ENCODE measurements around the gene SUPT16H.
A peak's percentile ranks its signal among the peaks of the same experiment; 100 is the strongest.

SUPT16H gene

DNA sequence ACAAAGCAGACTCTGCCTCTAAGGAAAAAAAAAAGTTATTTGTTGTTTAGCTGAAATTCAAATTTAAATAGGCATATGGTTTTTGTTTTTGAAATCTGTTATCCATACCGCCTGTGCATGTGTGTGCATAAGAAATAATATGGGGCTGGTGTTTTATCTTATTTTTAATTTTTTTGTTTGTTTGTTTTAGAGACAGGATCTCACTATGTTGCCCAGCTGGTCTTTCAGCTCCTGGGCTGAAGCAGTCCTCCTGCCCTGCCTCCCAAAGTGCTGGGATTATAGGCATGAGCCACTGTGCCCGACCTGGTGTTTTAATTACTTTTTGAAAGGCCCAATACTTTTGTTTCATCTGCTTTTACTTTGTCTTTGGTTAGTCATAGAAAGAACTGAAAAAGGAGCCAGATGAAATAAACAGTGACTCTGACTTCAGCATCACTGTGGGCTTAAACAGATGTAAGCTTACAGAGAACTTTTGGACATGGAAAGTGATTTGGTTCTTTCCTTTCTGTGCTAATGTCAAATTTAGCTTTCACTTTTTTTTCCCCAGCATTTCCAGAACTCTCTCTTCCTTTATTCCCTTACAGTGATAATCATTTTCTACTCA is 37.2 kb downstream of the SUPT16H start:
- Histone ChIP-seq H3K4me3 (no peak overlapping the region), H3K36me3 (peaks cover 12 to 22% (median 18%) of the 10 kb centered on the region in 11 experiments), H4K20me1 (0 out of 22 replicates have a peak, but pooled peaks cover 0 to under 1% (median 0%) of the 10 kb centered on the region in 11 experiments), H3K4me1 (peaks cover 7 to 12% (median 10%) of the 10 kb centered on the region in 10 experiments; a peak in 18 of 20 replicates), H3K27ac (no peak overlapping the region), H3K9me3 (replicated peaks in 1 of 11) (0 out of 22 replicates have a peak, but pooled peaks cover 0 to 5% (median 0%) of the 10 kb centered on the region in 11 experiments), H3K27me3 (no peaks in the 10 kb centered on the region), H3K9ac (no peak overlapping the region), H3K4me2 (no peak overlapping the region)
- no peak for TF ChIP-seq Cebpa-rat (IDR thresholded peaks at IDR 0.05)

DNA sequence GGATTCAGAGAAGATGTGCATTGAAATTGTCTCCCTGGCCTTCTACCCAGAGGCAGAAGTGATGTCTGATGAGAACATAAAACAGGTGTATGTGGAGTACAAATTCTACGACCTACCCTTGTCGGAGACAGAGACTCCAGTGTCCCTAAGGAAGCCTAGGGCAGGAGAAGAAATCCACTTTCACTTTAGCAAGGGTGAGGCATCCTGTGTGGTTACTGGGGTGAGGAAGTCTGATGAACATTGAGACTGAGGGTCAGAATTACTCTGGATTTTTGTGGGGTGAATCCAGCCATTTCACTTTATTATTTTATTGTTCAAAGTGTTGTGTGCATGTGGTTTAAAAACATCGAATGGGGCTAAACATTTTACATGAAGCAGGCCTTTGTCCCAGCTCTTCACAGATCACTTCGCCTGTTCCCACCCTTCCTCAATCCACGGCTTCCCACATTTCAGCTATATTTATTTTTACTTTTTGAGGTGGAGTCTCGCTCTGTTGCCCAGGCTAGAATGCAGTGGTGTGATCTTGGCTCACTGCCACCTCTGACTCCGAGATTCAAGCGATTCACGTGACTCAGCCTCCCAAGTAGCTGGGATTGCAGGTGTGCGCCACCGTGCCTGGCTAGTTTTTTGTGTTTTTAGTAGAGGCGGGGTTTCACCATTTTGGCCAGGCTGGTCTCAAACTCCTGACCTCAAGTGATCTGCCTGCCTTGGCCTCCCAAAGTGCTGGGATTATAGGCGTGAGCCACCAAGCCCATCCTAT is 40.6 kb downstream of the SUPT16H start:
- Histone ChIP-seq H3K27ac (0 out of 22 replicates have a peak overlapping the region, but pooled peaks of 1 of the 11 experiments have one; percentile 10), H4K20me1 (no peaks in the 10 kb centered on the region), H3K9ac (no peak overlapping the region), H3K4me1 (peaks cover 7 to 12% (median 10%) of the 10 kb centered on the region in 10 experiments; a peak in 18 of 20 replicates), H3K4me3 (no peak overlapping the region), H3K4me2 (peak overlapping the region; percentile 1 to 70 (median 31); a peak in 18 of 22 replicates), H3K36me3 (no peaks in the 10 kb centered on the region), H3K27me3 (no peaks in the 10 kb centered on the region), H3K9me3 (replicated peaks in 1 of 11) (0 out of 22 replicates have a peak, but pooled peaks cover 0 to 5% (median 0%) of the 10 kb centered on the region in 11 experiments)
- no peak for TF ChIP-seq Cebpa-rat (IDR thresholded peaks at IDR 0.05)

DNA sequence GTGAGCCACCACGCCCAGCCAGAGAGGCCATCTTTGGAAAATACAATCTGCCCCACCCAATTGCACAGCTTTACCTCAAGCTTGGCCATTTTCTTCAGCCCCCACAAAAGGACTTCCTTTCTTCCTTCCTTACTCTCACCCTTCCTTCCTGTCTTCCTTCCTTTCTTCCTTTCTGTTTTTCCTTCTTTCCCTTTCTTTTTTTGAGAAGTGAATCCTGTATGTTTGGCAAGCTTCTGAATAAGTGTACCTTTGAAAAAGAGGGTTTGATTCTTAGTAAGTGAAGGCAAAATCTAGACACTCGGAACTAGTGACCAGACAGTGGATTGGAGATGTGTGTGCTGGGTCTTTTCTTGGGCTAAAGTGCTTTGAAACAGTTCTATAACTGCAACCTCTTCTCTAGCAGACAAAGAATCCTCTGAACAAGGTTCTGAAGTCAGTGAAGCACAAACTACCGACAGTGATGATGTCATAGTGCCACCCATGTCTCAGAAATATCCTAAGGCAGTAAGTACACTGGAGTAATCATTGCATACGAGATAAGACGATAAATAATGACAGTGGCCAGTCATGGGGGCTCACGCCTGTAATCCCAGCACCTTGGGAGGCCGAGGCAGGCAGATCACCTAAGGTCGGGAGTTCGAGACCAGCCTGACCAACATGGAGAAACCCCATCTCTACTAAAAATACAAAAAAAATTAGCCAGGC is 49.5 kb downstream of the SUPT16H start:
- Histone ChIP-seq H4K20me1 (no peaks in the 10 kb centered on the region), H3K9me3 (replicated peaks in 1 of 11) (no peaks in the 10 kb centered on the region), H3K4me3 (no peak overlapping the region), H3K9ac (no peak overlapping the region), H3K4me1 (peaks cover 0 to 15% (median 9%) of the 10 kb centered on the region in 10 experiments; a peak in 13 of 20 replicates), H3K27ac (no peak overlapping the region), H3K4me2 (peak overlapping the region in 2 of 11 experiments; percentile 9 to 15; a peak in 1 of 22 replicates), H3K36me3 (no peaks in the 10 kb centered on the region), H3K27me3 (no peaks in the 10 kb centered on the region)
- TF ChIP-seq Cebpa-rat (IDR thresholded peaks at IDR 0.05): no peak

DNA sequence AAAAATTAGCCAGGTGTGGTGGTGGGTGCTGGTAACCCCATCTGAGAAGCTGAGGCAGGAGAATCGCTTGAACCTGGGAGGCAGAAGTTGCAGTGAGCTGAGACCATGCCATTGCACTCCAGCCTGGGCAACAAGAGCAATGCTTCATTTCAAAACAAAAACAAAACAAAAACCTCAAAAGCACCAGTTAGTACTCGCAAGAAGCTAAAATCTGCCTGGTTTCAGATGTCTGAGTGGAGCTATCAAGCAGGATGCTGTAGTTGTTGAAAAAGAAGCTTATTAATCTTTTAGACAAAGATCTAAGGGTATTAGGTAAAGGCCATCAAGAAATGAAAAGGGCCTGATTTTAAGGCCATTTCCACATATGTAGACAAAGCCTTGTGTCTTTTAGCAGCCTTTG is 50.9 kb downstream of the SUPT16H start:
- no peak overlapping the region for H3K4me2 ChIP-seq
- no peak overlapping the region for H3K4me3 ChIP-seq
- no peaks in the 10 kb centered on the region for H3K27me3 ChIP-seq
- H3K36me3 ChIP-seq: no peaks in the 10 kb centered on the region
- H3K9ac ChIP-seq: no peak overlapping the region
- H4K20me1 ChIP-seq: no peaks in the 10 kb centered on the region
- TF ChIP-seq Cebpa-rat (IDR thresholded peaks at IDR 0.05): no peak
- H3K9me3 ChIP-seq (replicated peaks in 1 of 11): no peaks in the 10 kb centered on the region
- peaks cover 0 to 15% (median 9%) of the 10 kb centered on the region in 10 experiments; a peak in 13 of 20 replicates for H3K4me1 ChIP-seq
- no peak overlapping the region for H3K27ac ChIP-seq

DNA sequence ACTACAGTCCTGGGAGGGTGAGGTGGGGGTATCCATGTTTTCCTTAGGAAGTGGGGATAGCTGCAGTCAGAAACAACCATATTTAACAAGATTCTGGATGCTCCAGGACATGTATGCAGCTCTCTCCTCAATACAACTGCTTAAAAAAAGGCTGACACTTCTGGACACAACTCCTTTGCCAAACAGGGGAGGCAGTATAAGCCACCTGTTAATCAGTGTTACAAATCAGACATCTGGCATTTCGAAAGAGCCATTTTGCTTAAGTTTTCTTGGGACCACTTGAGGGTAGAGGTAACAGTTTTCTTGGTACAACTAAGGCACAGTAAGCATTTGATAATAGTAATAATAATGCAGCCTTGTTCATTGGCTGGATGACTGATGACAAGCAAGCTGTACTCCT is 56.8 kb downstream of the SUPT16H start:
- Histone ChIP-seq H3K27me3 (no peaks in the 10 kb centered on the region), H3K36me3 (no peaks in the 10 kb centered on the region), H3K9me3 (replicated peaks in 1 of 11) (no peaks in the 10 kb centered on the region), H3K4me2 (no peak overlapping the region), H4K20me1 (no peaks in the 10 kb centered on the region), H3K27ac (no peak overlapping the region), H3K4me3 (no peak overlapping the region), H3K9ac (no peak overlapping the region), H3K4me1 (peaks cover 0 to 11% (median 6%) of the 10 kb centered on the region in 10 experiments; a peak in 12 of 20 replicates)
- no peak for TF ChIP-seq Cebpa-rat (IDR thresholded peaks at IDR 0.05)

DNA sequence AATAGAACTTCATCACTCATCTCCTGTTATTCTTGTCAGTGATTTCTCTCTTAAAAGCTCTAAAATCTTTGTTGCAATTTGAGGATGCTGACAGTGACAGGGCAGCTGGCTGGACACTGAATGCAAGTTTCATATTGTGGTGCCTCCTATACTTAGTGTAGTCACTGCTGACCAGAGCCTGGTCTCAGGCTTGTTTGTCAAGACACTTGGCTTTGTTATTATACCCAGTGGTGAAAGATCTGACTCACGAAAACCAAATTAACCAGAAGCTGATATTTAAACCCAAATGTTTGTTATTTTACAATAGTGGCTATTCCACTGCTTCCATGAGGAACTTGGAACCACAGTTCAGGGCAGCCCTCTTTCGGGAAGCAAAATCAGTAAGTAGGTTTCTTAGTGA is 61.1 kb downstream of the SUPT16H start:
- Histone ChIP-seq H3K9ac (no peak overlapping the region), H3K9me3 (replicated peaks in 1 of 11) (no peaks in the 10 kb centered on the region), H3K4me2 (no peak overlapping the region), H4K20me1 (no peaks in the 10 kb centered on the region), H3K27ac (no peak overlapping the region), H3K36me3 (no peaks in the 10 kb centered on the region), H3K4me1 (peaks cover 12 to 36% (median 27%) of the 10 kb centered on the region in 10 experiments), H3K27me3 (no peaks in the 10 kb centered on the region), H3K4me3 (no peak overlapping the region)
- no peak for TF ChIP-seq Cebpa-rat (IDR thresholded peaks at IDR 0.05)

DNA sequence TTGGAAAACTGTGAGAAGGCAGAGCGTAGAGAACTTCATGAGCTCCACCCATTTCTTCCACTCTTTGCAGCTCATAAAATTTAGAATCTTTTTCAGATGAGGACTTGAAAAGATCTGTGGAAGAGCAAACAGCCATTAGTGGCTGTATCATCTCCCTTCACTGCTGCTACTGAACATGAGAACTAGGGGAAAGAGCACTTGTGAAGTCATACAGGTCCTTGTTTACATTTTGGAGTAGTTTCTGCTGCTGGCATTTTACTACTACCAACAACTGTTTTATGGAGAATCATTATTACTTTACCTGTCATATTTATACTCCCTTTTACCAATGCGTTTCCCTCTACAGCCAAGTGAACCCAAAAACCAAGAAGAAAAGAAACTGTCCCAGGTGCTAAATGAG is 62.9 kb downstream of the SUPT16H start:
- Histone ChIP-seq H3K4me2 (peak overlapping the region in 10 of 11 experiments; percentile 55 to 87 (median 72); a peak in 15 of 22 replicates), H3K9me3 (replicated peaks in 1 of 11) (no peaks in the 10 kb centered on the region), H3K4me1 (peaks cover 20 to 54% (median 41%) of the 10 kb centered on the region in 10 experiments), H3K27me3 (no peaks in the 10 kb centered on the region), H4K20me1 (no peaks in the 10 kb centered on the region), H3K36me3 (no peaks in the 10 kb centered on the region), H3K27ac (peak overlapping the region in 9 of 11 experiments; percentile 63 to 87 (median 73); a peak in 17 of 22 replicates), H3K9ac (peak overlapping the region in 5 of 11 experiments; percentile 65 to 75 (median 70); a peak in 3 of 22 replicates), H3K4me3 (no peak overlapping the region)
- TF ChIP-seq Cebpa-rat (IDR thresholded peaks at IDR 0.05): no peak

DNA sequence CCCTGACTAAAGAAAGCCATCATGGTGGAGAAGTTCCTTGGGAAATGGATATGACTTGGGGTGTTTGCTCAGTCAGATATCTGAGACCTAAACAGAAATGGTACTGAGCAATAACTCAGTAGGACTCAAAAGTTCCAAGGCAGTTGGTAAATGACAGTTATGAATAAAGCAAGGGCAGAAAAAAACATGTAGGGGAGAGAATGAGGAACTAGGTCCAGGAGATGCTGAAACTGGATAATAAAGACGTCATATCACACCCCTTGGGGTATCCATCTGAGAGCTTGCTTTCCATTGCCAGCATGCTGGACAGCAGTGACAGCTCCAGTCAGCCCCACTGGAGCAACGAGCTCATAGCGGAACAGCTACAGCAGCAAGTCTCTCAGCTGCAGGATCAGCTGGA is 66.4 kb downstream of the SUPT16H start:
- Histone ChIP-seq H3K4me2 (peak overlapping the region in 10 of 11 experiments; percentile 2 to 76 (median 41); a peak in 17 of 22 replicates), H3K4me1 (peaks cover 20 to 64% (median 44%) of the 10 kb centered on the region in 10 experiments), H3K27me3 (no peaks in the 10 kb centered on the region), H3K27ac (peak overlapping the region in 8 of 11 experiments; percentile 35 to 87 (median 64); a peak in 16 of 22 replicates), H3K9ac (peak overlapping the region in 4 of 11 experiments; percentile 14 to 40 (median 36); a peak in 5 of 22 replicates), H3K36me3 (no peaks in the 10 kb centered on the region), H4K20me1 (no peaks in the 10 kb centered on the region), H3K4me3 (no peak overlapping the region), H3K9me3 (replicated peaks in 1 of 11) (no peaks in the 10 kb centered on the region)
- TF ChIP-seq Cebpa-rat (IDR thresholded peaks at IDR 0.05): no peak

Data from BLaER1 treated with 17β-estradiol and CSF1 and Interleukin-3, amounts not matched to agents 10 nM and 100 nM (cell line).